SU-DHL-6 (cell line): Measurements from ENCODE around the gene NLRP11.

ENCODE experiments used
- H2AFZ ChIP-seq: fragments of 200-600 bp; sonication (generic); 2 replicates; pipeline ENCODE4 v1.6.1; 2014; ENCODE audit warnings: low read depth, mild to moderate bottlenecking, moderate library complexity, mixed read lengths, antibody characterized with exemption, low read length; ENCODE audit not compliant: severe bottlenecking
- H3F3A ChIP-seq: fragments of 200-600 bp; shearing (Covaris generic); 2 replicates; pipeline ENCODE4 v1.6.0; 2016; ENCODE audit warnings: antibody characterized with exemption, mild to moderate bottlenecking; ENCODE audit not compliant: insufficient read depth
- H3K27ac ChIP-seq: fragments of 200-600 bp; sonication (generic); 2 replicates; pipeline ENCODE4 v1.5.1; 2016; ENCODE audit warnings: low read depth, mild to moderate bottlenecking, low read length, moderate library complexity, mixed read lengths
- H3K27me3 ChIP-seq: fragments of 200-600 bp; sonication (generic), shearing (Covaris generic); 2 replicates; pipeline ENCODE4 v1.6.0; 2014; ENCODE audit warnings: mild to moderate bottlenecking, low read length
- H3K36me3 ChIP-seq: fragments of 200-600 bp; sonication (generic); 2 replicates; pipeline ENCODE4 v1.6.1; 2014; ENCODE audit warnings: mild to moderate bottlenecking, low read length, mixed read lengths
- H3K4me2 ChIP-seq: fragments of 300-600, 200-600 bp; shearing (Covaris generic), sonication (generic); 2 replicates; pipeline ENCODE4 v1.6.0; 2014; ENCODE audit warnings: low read length, low read depth, mild to moderate bottlenecking; ENCODE audit not compliant: poor library complexity, severe bottlenecking
- H3K4me3 ChIP-seq: fragments of 200-600 bp; sonication (generic); 2 replicates; pipeline ENCODE4 v1.5.1; 2014; ENCODE audit warnings: antibody characterized with exemption, low read length, mild to moderate bottlenecking, mixed read lengths; ENCODE audit not compliant: insufficient read depth, poor library complexity, severe bottlenecking
- H3K79me2 ChIP-seq: fragments of 200-600 bp; sonication (generic); 2 replicates; pipeline ENCODE4 v1.6.1; 2014; ENCODE audit warnings: mild to moderate bottlenecking, low read length, moderate library complexity; ENCODE audit not compliant: insufficient read depth
- H3K9ac ChIP-seq: fragments of 200-600 bp; sonication (generic); 2 replicates; pipeline ENCODE4 v1.7.0; 2014; ENCODE audit warnings: mild to moderate bottlenecking, low read length
- H3K9me2 ChIP-seq: fragments of 200-600 bp; sonication (generic); replicated peaks from 2 replicates; pipeline ENCODE4 v1.6.1; 2014; ENCODE audit warnings: low read length; ENCODE audit not compliant: insufficient read depth
- H3K9me3 ChIP-seq: fragments of 200-600 bp; sonication (generic); 2 replicates; pipeline ENCODE4 v1.6.1; 2014; ENCODE audit warnings: low read length, mixed read lengths; ENCODE audit not compliant: insufficient read depth
- H4K20me1 ChIP-seq: fragments of 200-600 bp; sonication (generic); 2 replicates; pipeline ENCODE4 v1.6.1; 2014; ENCODE audit warnings: low read depth, mild to moderate bottlenecking, antibody characterized with exemption, low read length, moderate library complexity, mixed read lengths
- CTCF ChIP-seq: fragments of 200-600 bp; sonication (generic); IDR thresholded peaks from one replicate; pipeline ENCODE4 v1.5.1; 2017; ENCODE audit warnings: antibody characterized with exemption, mild to moderate bottlenecking, low read length, moderate library complexity; ENCODE audit not compliant: insufficient read depth, poor library complexity, severe bottlenecking
- EZH2phosphoT487 ChIP-seq: fragments of 200-600 bp; sonication (generic), shearing (Covaris generic); conservative IDR thresholded peaks from 2 replicates; pipeline ENCODE4 v1.6.1; 2018; ENCODE audit warnings: mild to moderate bottlenecking, antibody characterized with exemption, low read length, moderate library complexity, mixed read lengths

NLRP11 gene

GRCh38 chr19:55867101-55867500 is 35.3 kb upstream of the NLRP11 start:
- H3K4me3 ChIP-seq: no peak overlapping the region
- H3K9ac ChIP-seq: no peak overlapping the region
- no peaks in the 10 kb centered on the region for H3F3A ChIP-seq
- H3K9me3 ChIP-seq: no peaks in the 10 kb centered on the region; the same call in 1 of the 2 replicates
- TF ChIP-seq CTCF: no peak
- H3K9me2 ChIP-seq: no peaks in the 10 kb centered on the region
- H3K79me2 ChIP-seq: no peaks in the 10 kb centered on the region
- H3K27me3 ChIP-seq: 0 out of 2 replicates have a peak, but pooled peaks cover 2% of the 10 kb centered on the region
- H3K36me3 ChIP-seq: 0 out of 2 replicates have a peak, but pooled peaks cover 3% of the 10 kb centered on the region
- H4K20me1 ChIP-seq: no peaks in the 10 kb centered on the region
- H3K27ac ChIP-seq: no peak overlapping the region
- no peak overlapping the region for H2AFZ ChIP-seq
- peak overlapping the region; percentile 22 for H3K4me2 ChIP-seq

- H3K4me3 ChIP-seq: no peak overlapping the region
- H3K4me2 ChIP-seq: peak overlapping the region; percentile 22
- H4K20me1 ChIP-seq: no peaks in the 10 kb centered on the region
- H3K9me2 ChIP-seq: no peaks in the 10 kb centered on the region
- H2AFZ ChIP-seq: no peak overlapping the region
- TF ChIP-seq CTCF: no peak
- no peak for TF ChIP-seq EZH2phosphoT487
- H3K79me2 ChIP-seq: no peaks in the 10 kb centered on the region
- H3K27ac ChIP-seq: peak overlapping the region; percentile 39; the same call in 1 of the 2 replicates
- no peak overlapping the region for H3K9ac ChIP-seq
- no peaks in the 10 kb centered on the region; the same call in 1 of the 2 replicates for H3K9me3 ChIP-seq
- no peaks in the 10 kb centered on the region for H3F3A ChIP-seq
- H3K36me3 ChIP-seq: 0 out of 2 replicates have a peak, but pooled peaks cover 3% of the 10 kb centered on the region
- 0 out of 2 replicates have a peak, but pooled peaks cover 2% of the 10 kb centered on the region for H3K27me3 ChIP-seq
Observed at GRCh38 chr19:55866521-55866920, 34.7 kb upstream of the NLRP11 start.

- Histone ChIP-seq H3K27ac (peak overlapping the region; percentile 91), H3K9me3 (no peaks in the 10 kb centered on the region)
Observed at GRCh38 chr19:55858969-55859368, 27.2 kb upstream of the NLRP11 start.

More at GRCh38 chr19:55858969-55859368, 27.2 kb upstream of the NLRP11 start:
- Histone ChIP-seq H3K79me2 (no peaks in the 10 kb centered on the region), H3K4me2 (peak overlapping the region; percentile 56), H3K36me3 (no peaks in the 10 kb centered on the region), H3F3A (peaks cover 35% of the 10 kb centered on the region), H4K20me1 (no peaks in the 10 kb centered on the region), H3K4me3 (peak overlapping the region; percentile 16), H2AFZ (no peak overlapping the region), H3K9ac (peak overlapping the region; percentile 22), H3K9me2 (no peaks in the 10 kb centered on the region), H3K27me3 (no peaks in the 10 kb centered on the region)
- TF ChIP-seq CTCF (no peak), EZH2phosphoT487 (no peak)
